GM21526 (cell line): ENCODE data around the gene FKBP10.
"Not testable (repeated sequence)": the region's sequence is repeated elsewhere in the genome, so short reads cannot be mapped to it uniquely, and the experiment has no call there.

Source experiments
- ATAC-seq: cut with Tn5 transposase; IDR thresholded peaks from one replicate; pipeline ENCODE4 v1.9.1; 2021; ENCODE audit warnings: moderate library complexity; ENCODE audit not compliant: unreplicated experiment, low FRiP score

FKBP10 gene

GRCh38 chr17:41835800-41836549 lies 23.2 kb downstream of the FKBP10 start, which contains the start of gene NT5C3B:
TSS of gene NT5C3B (minus strand) at chr17:41836232. CDS start at chr17:41836193, 39 bp downstream.
- ATAC-seq: no peak

- no peak for ATAC-seq
Measured at GRCh38 chr17:41836550-41837196, 23.9 kb downstream of the FKBP10 start.

- ATAC-seq: no peak
Measured at GRCh38 chr17:41837761-41838538, 25.1 kb downstream of the FKBP10 start, which contains the start of gene KLHL10. TSS of gene KLHL10 (plus strand) at chr17:41837825. CDS start at chr17:41837933, 108 bp downstream.

- not testable (repeated sequence) for ATAC-seq
Measured at GRCh38 chr17:41839448-41839847, 26.6 kb downstream of the FKBP10 start.

- not testable (repeated sequence) for ATAC-seq
Measured at GRCh38 chr17:41840781-41841180, 28.0 kb downstream of the FKBP10 start.

GRCh38 chr17:41844971-41845370 lies 32.2 kb downstream of the FKBP10 start:
- no peak for ATAC-seq

- no peak for ATAC-seq
Measured at GRCh38 chr17:41848788-41849187, 36.0 kb downstream of the FKBP10 start.

- ATAC-seq: no peak
Measured at GRCh38 chr17:41849251-41849990, 36.6 kb downstream of the FKBP10 start.

GRCh38 chr17:41851382-41851781 lies 38.6 kb downstream of the FKBP10 start:
- ATAC-seq: not testable (repeated sequence)

GRCh38 chr17:41860254-41860931 lies 47.6 kb downstream of the FKBP10 start:
- no peak for ATAC-seq

- no peak for ATAC-seq
Measured at GRCh38 chr17:41863074-41863848, 50.5 kb downstream of the FKBP10 start.

- ATAC-seq: peak; percentile 34
Measured at GRCh38 chr17:41864498-41864835, 51.7 kb downstream of the FKBP10 start.

- ATAC-seq: peak; percentile 77
Measured at GRCh38 chr17:41864836-41865595, 52.2 kb downstream of the FKBP10 start, which contains the start of gene KLHL11. TSS of gene KLHL11 (minus strand) at chr17:41865423. CDS start at chr17:41865370, 53 bp downstream.

GRCh38 chr17:41865596-41865893 lies 52.7 kb downstream of the FKBP10 start:
- no peak for ATAC-seq

- no peak for ATAC-seq
Measured at GRCh38 chr17:41868568-41868967, 55.8 kb downstream of the FKBP10 start.

GRCh38 chr17:41869426-41869825 lies 56.6 kb downstream of the FKBP10 start:
- ATAC-seq: no peak

GRCh38 chr17:41870097-41870496 lies 57.3 kb downstream of the FKBP10 start:
- no peak for ATAC-seq

GRCh38 chr17:41870627-41871026 lies 57.8 kb downstream of the FKBP10 start:
- no peak for ATAC-seq

- no peak for ATAC-seq
Measured at GRCh38 chr17:41871789-41872188, 59.0 kb downstream of the FKBP10 start.
